H9 (cell line): Measurements from ENCODE around the gene DMD. TPM values are rescaled to one million over a fixed set of nuclear protein-coding genes. Genes with fewer than 3 reads are reported as not detected.

Experiments used
- DNase-seq: peaks from one replicate; pipeline ENCODE4 v3.0.0-alpha.2; 2017
- H2AFZ ChIP-seq: one replicate; pipeline ENCODE4 v1.6.1; 2013; ENCODE audit warnings: mild to moderate bottlenecking, low read length, control low read depth, moderate library complexity
- H2AK5ac ChIP-seq: 2 replicates; pipeline ENCODE4 v1.6.1; 2013; ENCODE audit warnings: low read length, control low read depth, mixed read lengths; ENCODE audit not compliant: insufficient read length
- H2BK120ac ChIP-seq: one replicate; pipeline ENCODE4 v1.6.1; 2013; ENCODE audit warnings: low read depth, mild to moderate bottlenecking, low read length, control low read depth, inconsistent platforms; ENCODE audit not compliant: poor library complexity, severe bottlenecking
- H2BK12ac ChIP-seq: 2 replicates; pipeline ENCODE4 v1.6.1; 2013; ENCODE audit warnings: low read length, control low read depth, mixed read lengths, low read depth; ENCODE audit not compliant: insufficient read length
- H2BK15ac ChIP-seq: 2 replicates; pipeline ENCODE4 v1.6.1; 2013; ENCODE audit warnings: low read depth, low read length, control low read depth
- H2BK20ac ChIP-seq: one replicate; pipeline ENCODE4 v1.6.1; 2013; ENCODE audit warnings: low read depth, mild to moderate bottlenecking, low read length, control low read depth, inconsistent platforms; ENCODE audit not compliant: poor library complexity, severe bottlenecking
- H2BK5ac ChIP-seq: 2 replicates; pipeline ENCODE4 v1.6.1; 2013; ENCODE audit warnings: low read length, control low read depth, mixed read lengths; ENCODE audit not compliant: insufficient read length
- H3K14ac ChIP-seq: 2 replicates; pipeline ENCODE4 v1.6.1; 2013; ENCODE audit warnings: low read length, control low read depth; ENCODE audit not compliant: insufficient read depth
- H3K18ac ChIP-seq: 2 replicates; pipeline ENCODE4 v1.6.1; 2013; ENCODE audit warnings: low read depth, mild to moderate bottlenecking, mixed read lengths, low read length, control low read depth; ENCODE audit not compliant: insufficient read length
- H3K23ac ChIP-seq: 2 replicates; pipeline ENCODE4 v1.6.1; 2013; ENCODE audit warnings: low read length, control low read depth, mixed read lengths, low read depth; ENCODE audit not compliant: insufficient read length
- H3K23me2 ChIP-seq: 2 replicates; pipeline ENCODE4 v1.6.1; 2013; ENCODE audit warnings: low read depth, mild to moderate bottlenecking, mixed read lengths, low read length, control low read depth; ENCODE audit not compliant: insufficient read length, poor library complexity, severe bottlenecking
- H3K27ac ChIP-seq: 2 replicates; pipeline ENCODE4 v1.5.1; 2013; ENCODE audit warnings: low read length, control low read depth, mixed read lengths, low read depth; ENCODE audit not compliant: insufficient read length
- H3K27me3 ChIP-seq: 2 replicates; pipeline ENCODE4 v1.6.1; 2013; ENCODE audit warnings: low read length, control low read depth, inconsistent platforms; ENCODE audit not compliant: insufficient read depth
- H3K4ac ChIP-seq: 2 replicates; pipeline ENCODE4 v1.6.1; 2013; ENCODE audit warnings: low read depth, mild to moderate bottlenecking, control low read depth, inconsistent platforms, low read length, moderate library complexity
- H3K4me1 ChIP-seq: 2 replicates; pipeline ENCODE4 v1.6.1; 2013; ENCODE audit warnings: low read length, control low read depth, inconsistent platforms; ENCODE audit not compliant: insufficient read depth
- H3K4me2 ChIP-seq: 2 replicates; pipeline ENCODE4 v1.6.1; 2013; ENCODE audit warnings: low read length, control low read depth, mixed read lengths; ENCODE audit not compliant: insufficient read length, insufficient read depth
- H3K56ac ChIP-seq: 2 replicates; pipeline ENCODE4 v1.6.1; 2013; ENCODE audit warnings: low read depth, mild to moderate bottlenecking, mixed read lengths, low read length, control low read depth; ENCODE audit not compliant: insufficient read length
- H3K79me1 ChIP-seq: 2 replicates; pipeline ENCODE4 v1.6.1; 2013; ENCODE audit warnings: low read depth, mild to moderate bottlenecking, moderate library complexity, low read length, control low read depth, inconsistent platforms; ENCODE audit not compliant: insufficient read depth, poor library complexity, severe bottlenecking
- H3K79me2 ChIP-seq: 2 replicates; pipeline ENCODE4 v1.6.1; 2013; ENCODE audit warnings: low read length, control low read depth, inconsistent platforms; ENCODE audit not compliant: insufficient read depth
- H3K9ac ChIP-seq: 2 replicates; pipeline ENCODE4 v1.6.1; 2013; ENCODE audit warnings: low read length, control low read depth, mixed read lengths; ENCODE audit not compliant: insufficient read length; ENCODE audit errors: extremely low read depth
- H3K9me3 ChIP-seq: one replicate; pipeline ENCODE4 v1.6.1; 2013; ENCODE audit warnings: low read depth, low read length, inconsistent platforms; ENCODE audit not compliant: control insufficient read depth
- H3T11ph ChIP-seq: one replicate; pipeline ENCODE4 v1.6.1; 2013; ENCODE audit warnings: mild to moderate bottlenecking, low read length, control low read depth, inconsistent platforms
- H4K20me1 ChIP-seq: one replicate; pipeline ENCODE4 v1.6.1; 2013; ENCODE audit not compliant: control insufficient read depth, insufficient read length, insufficient read depth
- H4K5ac ChIP-seq: 2 replicates; pipeline ENCODE4 v1.6.1; 2013; ENCODE audit warnings: low read depth, mild to moderate bottlenecking, mixed read lengths, low read length, control low read depth; ENCODE audit not compliant: insufficient read length
- H4K8ac ChIP-seq: replicated peaks from 2 replicates; pipeline ENCODE4 v1.6.1; 2013; ENCODE audit warnings: low read length, control low read depth, mixed read lengths, low read depth; ENCODE audit not compliant: insufficient read length
- H4K91ac ChIP-seq: 2 replicates; pipeline ENCODE4 v1.6.1; 2013; ENCODE audit warnings: low read depth, mild to moderate bottlenecking, moderate library complexity, mixed read lengths, low read length, control low read depth; ENCODE audit not compliant: insufficient read length
- H3K27ac Mint-ChIP-seq, 3 experiments: 2 replicates in 2 of 3; 3 replicates in 1 of 3; pipeline ENCODE4 v1.8.0; 2020 to 2021; ENCODE audit warnings: mixed read lengths in 3 of 3, mild to moderate bottlenecking in 1 of 3, moderate library complexity in 1 of 3
- H3K27me3 Mint-ChIP-seq: 2 replicates; pipeline ENCODE4 v1.8.0; 2021; ENCODE audit warnings: low read depth, mild to moderate bottlenecking, moderate library complexity, mixed read lengths
- H3K36me3 Mint-ChIP-seq, 3 experiments: 2 replicates in 2 of 3; 3 replicates in 1 of 3; pipeline ENCODE4 v1.8.0; 2020 to 2021; ENCODE audit warnings: low read depth in 3 of 3, mixed read lengths in 3 of 3; ENCODE audit not compliant: insufficient read depth in 1 of 3
- H3K4me1 Mint-ChIP-seq, 2 experiments: 2 replicates each; pipeline ENCODE4 v1.8.0; 2020; ENCODE audit warnings: mixed read lengths in 2 of 2
- H3K4me3 Mint-ChIP-seq, 2 experiments: 2 replicates in 1 of 2; 3 replicates in 1 of 2; pipeline ENCODE4 v1.8.0; 2020 to 2021; ENCODE audit warnings: mild to moderate bottlenecking in 2 of 2, mixed read lengths in 2 of 2, moderate library complexity in 1 of 2
- H3K9me3 Mint-ChIP-seq, 2 experiments: 2 replicates in 1 of 2; 3 replicates in 1 of 2; pipeline ENCODE4 v1.8.0; 2020; ENCODE audit warnings: mild to moderate bottlenecking in 2 of 2, mixed read lengths in 2 of 2, moderate library complexity in 1 of 2
- WGBS: extraction: QIAGEN DNeasy Blood & Tissue Kit; methylation state at CpG from one replicate; pipeline ENCODE4 v1.1.7; 2013; ENCODE audit warnings: missing lambda C conversion rate, low lambda C conversion rate, mixed read lengths; ENCODE audit not compliant: insufficient read length; ENCODE audit errors: extremely low coverage; 5-methylcytosine and 5-hydroxymethylcytosine counted together
- total RNA-seq: library from RNA; stranded (reverse); gene quantifications from 2 replicates; pipeline ENCODE4 v1.2.1, GENCODE V29; 2021
- TF ChIP-seq, protein P1 (sequence below): fragments of 200-600 bp; sonication (generic); conservative IDR thresholded peaks from 3 replicates; pipeline ENCODE4 v1.8.0; 2021; ENCODE audit warnings: antibody characterized with exemption, mild to moderate bottlenecking

Gene DMD
- total RNA-seq, 1 experiment from 2014 or later = 3.8 TPM

DNA sequence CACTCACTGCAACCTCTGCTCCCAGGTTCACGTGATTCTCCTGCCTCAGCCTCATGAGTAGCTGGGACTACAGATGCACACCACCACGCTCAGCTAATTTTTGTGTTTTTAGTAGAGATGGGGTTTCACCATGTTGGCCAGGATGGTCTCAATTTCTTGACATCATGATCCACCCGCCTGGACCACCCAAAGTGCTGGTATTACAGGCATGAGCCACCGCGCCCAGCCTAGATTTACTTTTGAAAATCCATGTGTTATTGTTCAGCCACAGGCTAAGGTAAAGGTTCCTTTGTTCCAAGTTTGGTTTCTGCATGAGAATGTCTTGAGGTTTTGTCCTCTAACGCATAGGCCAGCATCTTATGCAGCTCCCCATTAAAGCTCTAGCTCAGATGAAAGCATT lies 371.6 kb downstream of the DMD start:
- Histone ChIP-seq H4K8ac (no peak overlapping the region), H3K4me1 (peaks cover 2% of the 10 kb centered on the region; the same call in 1 of the 2 replicates), H3K27me3 (no peaks in the 10 kb centered on the region), H3K14ac (no peak overlapping the region), H3K56ac (no peak overlapping the region), H3K4ac (no peak overlapping the region), H3K79me2 (no peaks in the 10 kb centered on the region), H3K23me2 (no peaks in the 10 kb centered on the region), H2BK12ac (no peak overlapping the region), H3K4me2 (no peak overlapping the region), H3K18ac (no peak overlapping the region), H2BK15ac (no peak overlapping the region), H2BK5ac (no peak overlapping the region), H3T11ph (no peak overlapping the region), H3K9ac (no peak overlapping the region), H4K5ac (no peak overlapping the region), H4K20me1 (no peaks in the 10 kb centered on the region), H3K23ac (no peak overlapping the region), H2AK5ac (no peak overlapping the region), H2BK120ac (no peak overlapping the region), H2AFZ (no peak overlapping the region), H3K79me1 (no peaks in the 10 kb centered on the region), H3K9me3 (no peaks in the 10 kb centered on the region), H3K27ac (no peak overlapping the region), H2BK20ac (no peak overlapping the region), H4K91ac (no peak overlapping the region)
- Mint-ChIP-seq H3K9me3 (peaks cover 3 to 10% of the 10 kb centered on the region in 2 experiments; a peak in 4 of 5 replicates), H3K4me1 (peaks cover 4 to 7% of the 10 kb centered on the region in 2 experiments), H3K27ac (no peak overlapping the region), H3K27me3 (no peaks in the 10 kb centered on the region), H3K36me3 (no peaks in the 10 kb centered on the region), H3K4me3 (no peak overlapping the region)
- no CpG with 5 or more reads among the region's 6 CpGs for WGBS
- no peak for DNase-seq
- TF ChIP-seq, protein P1, sequence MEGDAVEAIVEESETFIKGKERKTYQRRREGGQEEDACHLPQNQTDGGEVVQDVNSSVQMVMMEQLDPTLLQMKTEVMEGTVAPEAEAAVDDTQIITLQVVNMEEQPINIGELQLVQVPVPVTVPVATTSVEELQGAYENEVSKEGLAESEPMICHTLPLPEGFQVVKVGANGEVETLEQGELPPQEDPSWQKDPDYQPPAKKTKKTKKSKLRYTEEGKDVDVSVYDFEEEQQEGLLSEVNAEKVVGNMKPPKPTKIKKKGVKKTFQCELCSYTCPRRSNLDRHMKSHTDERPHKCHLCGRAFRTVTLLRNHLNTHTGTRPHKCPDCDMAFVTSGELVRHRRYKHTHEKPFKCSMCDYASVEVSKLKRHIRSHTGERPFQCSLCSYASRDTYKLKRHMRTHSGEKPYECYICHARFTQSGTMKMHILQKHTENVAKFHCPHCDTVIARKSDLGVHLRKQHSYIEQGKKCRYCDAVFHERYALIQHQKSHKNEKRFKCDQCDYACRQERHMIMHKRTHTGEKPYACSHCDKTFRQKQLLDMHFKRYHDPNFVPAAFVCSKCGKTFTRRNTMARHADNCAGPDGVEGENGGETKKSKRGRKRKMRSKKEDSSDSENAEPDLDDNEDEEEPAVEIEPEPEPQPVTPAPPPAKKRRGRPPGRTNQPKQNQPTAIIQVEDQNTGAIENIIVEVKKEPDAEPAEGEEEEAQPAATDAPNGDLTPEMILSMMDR = no peak
